ENCODE results near the gene COL23A1.

The COL23A1 gene

GRCh38 chr5:178421699-178422399, 168.3 kb downstream of the COL23A1 start:
- DNase-seq (ENCODE audit: low read depth), result no peak

- DNase-seq (ENCODE audit: low read depth), result no peak
Observed at GRCh38 chr5:178421128-178421527, 169.1 kb downstream of the COL23A1 start.

DNA sequence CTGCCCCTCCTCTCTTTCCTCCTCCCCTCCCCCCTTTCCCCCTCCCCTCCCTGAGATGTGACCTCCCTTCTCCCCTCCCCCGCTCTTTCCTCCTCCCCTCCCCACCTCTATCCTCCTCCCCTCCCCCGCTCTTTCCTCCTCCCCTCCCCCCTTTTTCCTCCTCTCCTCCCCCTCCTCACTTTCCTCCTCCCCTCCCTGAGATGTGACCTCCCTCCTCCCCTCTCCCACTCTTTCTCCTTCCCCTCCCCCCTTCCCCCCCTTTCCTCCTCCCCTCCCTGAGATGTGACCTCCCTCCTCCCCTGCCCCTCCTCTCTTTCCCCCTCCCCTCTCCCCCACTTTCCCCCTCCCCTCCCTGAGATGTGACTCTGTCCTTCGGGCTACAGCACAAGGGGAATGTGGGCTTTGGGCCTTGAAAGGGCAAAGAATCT, 169.8 kb downstream of the COL23A1 start:
- no peak for DNase-seq (ENCODE audit: low read depth)

- DNase-seq (ENCODE audit: low read depth), result no peak
Observed at GRCh38 chr5:178419651-178420050, 170.5 kb downstream of the COL23A1 start.

GRCh38 chr5:178419196-178419595, 171.0 kb downstream of the COL23A1 start:
- no peak for DNase-seq (ENCODE audit: low read depth)

GRCh38 chr5:178418471-178419010, 171.7 kb downstream of the COL23A1 start:
- no peak for DNase-seq (ENCODE audit: low read depth)

GRCh38 chr5:178418031-178418430, 172.2 kb downstream of the COL23A1 start:
- DNase-seq (ENCODE audit: low read depth), result no peak

DNA sequence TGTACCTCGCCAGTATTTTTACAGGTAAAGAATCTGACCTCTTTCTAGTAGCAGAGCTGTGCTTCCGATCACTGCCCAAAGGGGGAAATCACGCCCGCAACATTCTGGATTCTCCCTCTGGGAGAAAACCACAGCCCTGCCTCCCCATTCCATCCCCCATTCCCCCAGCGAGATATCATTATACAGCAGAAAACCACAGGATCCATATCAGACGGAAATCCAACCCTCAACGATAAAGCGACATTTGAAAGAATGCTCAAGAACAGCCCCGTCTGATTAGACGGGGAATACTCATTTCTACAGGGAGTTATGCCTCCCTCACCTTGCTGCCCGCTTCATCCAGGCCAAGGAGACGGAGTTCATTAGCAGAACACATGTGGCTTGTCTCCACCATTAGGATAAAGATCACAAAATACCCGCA, 172.8 kb downstream of the COL23A1 start:
- DNase-seq (ENCODE audit: low read depth), result no peak

- no peak for DNase-seq (ENCODE audit: low read depth)
Observed at GRCh38 chr5:178416919-178417318, 173.3 kb downstream of the COL23A1 start.

GRCh38 chr5:178416206-178416882, 173.8 kb downstream of the COL23A1 start:
- DNase-seq (ENCODE audit: low read depth), result no peak

GRCh38 chr5:178415353-178415752, 174.8 kb downstream of the COL23A1 start:
- DNase-seq (ENCODE audit: low read depth), result no peak

DNA sequence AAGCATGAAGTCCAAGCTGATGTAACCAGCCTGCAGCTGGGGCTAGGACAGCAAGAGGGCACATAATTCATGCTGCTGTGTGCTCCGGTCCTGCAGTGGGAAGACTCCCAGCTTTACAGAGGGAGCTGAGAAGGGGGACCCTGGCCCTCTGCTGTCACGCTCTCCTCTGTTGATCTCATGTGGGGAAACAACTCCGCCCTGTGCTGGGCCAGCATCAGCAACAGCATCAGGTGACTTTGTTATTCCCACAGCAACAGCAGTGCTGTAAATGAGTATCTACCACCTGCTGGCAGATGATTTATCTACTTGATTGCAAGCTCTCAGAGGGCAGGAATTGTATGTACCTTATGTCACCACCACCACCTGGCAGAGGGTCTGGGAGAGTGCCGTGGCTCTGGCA, 176.2 kb downstream of the COL23A1 start:
- DNase-seq (ENCODE audit: low read depth), result no peak

DNA sequence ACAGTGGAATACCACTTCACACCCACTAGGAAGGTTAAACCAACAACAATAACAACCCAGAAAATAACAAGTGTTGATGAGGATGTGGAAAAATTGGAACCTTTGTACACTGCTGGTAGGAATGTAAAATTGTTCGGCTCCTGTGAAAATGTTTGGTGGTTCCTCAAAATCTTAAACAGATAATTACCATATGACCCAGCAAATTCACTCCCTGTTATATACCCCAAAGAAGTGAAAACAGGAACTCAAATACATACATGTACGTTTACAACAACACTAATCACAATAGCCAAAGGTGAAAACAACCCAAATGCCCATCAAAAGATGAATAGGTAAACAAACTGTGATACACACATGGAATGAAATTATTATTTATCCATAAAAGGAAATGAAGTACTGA, 179.1 kb downstream of the COL23A1 start:
- no peak for DNase-seq (ENCODE audit: low read depth)

DNA sequence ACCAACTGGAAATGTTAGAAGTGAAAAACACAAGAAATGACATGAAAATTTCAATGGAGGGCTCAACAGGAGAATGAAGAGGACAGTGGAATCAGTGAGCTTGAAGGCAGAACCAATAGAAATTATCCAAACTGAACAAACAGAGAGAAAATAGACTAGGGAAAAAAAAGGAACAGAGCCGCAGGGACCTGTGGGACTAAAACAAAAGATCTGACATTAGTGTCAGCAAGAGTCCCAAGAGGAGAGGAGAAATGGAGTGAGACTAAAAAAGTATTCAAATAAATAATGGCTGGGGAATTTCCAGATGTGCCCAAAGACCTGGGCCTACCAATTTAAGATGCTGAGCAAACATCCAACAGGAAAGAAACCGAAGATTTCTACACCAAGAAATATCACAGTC, 182.5 kb downstream of the COL23A1 start:
- DNase-seq (ENCODE audit: low read depth), result no peak

GRCh38 chr5:178404987-178405386, 185.2 kb downstream of the COL23A1 start:
- DNase-seq (ENCODE audit: low read depth), result no peak

GRCh38 chr5:178403956-178404600, 186.1 kb downstream of the COL23A1 start:
- DNase-seq (ENCODE audit: low read depth), result no peak

DNA sequence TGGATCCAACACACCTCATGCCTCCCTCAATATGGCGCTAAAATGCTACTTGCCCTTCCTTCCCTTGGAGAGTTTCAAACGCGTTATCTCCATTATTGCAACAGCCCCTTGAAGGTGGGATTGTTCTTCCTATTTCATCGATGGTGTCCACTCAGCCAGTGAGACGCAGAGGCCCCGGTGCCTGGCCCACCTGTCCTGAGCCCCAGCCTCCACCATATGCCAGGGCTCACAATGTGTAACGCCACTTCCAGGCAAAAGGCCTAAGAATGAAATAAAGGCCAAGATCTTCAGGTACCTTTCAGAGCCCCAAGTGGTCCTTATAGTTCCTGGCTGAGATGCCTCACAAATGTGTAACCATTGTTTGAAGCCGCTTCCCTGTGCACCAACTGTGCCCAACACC, 186.8 kb downstream of the COL23A1 start:
- DNase-seq (ENCODE audit: low read depth), result no peak

GRCh38 chr5:178399701-178400095, 190.5 kb downstream of the COL23A1 start:
- DNase-seq (ENCODE audit: low read depth), result no peak

DNA sequence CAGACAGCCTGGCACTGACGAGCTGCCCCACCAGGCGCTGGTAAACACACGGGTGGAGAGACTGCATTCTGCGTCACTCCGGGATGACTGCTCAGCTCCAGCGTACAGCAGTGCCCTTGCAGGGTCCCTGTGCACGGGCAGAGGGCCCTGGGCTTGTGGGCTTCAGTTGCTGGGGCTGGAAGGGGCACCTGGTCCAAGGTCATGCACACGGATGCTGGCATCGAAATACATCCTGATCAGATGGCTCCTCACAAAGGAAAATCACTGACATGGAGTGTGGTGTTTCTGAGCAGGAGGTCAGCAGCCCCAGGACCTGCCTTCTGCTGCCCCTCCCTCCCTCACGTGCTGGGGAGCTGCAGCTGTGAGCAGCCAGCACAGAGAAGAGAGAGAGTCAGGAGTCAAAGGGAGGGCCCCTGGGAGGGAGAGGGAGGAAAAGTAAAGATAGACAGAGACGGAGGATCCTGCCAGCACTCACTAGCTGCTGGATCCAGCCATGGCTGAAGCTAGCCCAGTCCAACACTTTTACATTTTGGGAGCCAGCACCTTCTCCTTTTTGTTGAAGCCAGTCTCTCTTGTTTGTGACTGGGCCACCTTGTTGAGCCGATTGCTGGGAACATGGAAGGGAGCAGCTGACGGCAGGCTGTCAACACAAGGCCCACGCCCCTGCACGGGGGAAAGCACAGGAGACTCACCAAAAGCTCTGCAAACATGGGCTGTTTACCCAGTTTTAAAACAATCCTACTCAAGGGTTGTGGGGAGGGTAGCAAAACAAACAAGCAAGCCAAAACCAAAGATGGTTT, 191.1 kb downstream of the COL23A1 start:
- DNase-seq (ENCODE audit: low read depth), result no peak

DNA sequence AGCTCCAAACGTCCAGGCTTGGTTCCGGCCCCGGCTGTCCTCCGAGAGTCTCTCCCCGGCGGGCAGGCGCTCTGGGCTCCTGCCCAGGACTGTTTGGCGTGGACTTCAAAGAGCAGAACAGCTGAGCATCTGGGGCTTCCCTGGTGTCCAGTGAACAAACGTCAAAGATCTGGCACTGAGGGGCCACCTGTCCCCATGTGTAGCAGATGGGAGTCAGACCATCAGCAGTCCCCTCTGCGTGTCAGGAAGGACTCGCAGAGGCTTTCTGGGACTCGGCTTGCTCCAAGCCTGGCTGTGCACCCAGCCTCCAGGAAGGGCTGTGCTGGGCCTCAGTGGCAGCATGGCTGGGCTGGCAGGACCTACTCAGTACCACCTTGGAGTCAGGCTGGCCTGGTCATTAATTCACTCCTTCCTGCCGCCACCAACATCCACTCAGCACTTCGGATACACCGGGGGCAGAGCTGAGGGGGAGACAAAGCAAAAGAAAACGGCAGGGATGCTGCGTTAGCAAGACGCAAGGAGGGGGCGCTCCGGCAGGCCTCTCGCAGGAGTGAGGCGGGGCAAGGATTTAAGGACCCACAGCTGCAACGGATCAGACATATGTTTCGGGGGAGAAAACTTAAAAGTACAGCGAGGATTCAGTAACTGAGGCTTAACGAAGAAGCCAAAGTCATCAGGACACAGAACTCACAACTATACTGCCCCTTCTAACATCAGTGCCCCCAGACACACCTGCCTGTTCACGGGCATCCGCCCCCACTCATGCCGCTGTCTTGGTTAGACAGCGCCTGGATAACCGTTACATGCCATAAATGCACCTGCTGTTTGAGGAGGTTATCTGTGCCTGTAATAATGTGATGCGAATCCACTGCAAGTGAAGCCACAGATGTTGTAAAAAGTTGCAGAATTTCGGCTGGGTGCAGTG, 193.1 kb downstream of the COL23A1 start:
- DNase-seq (ENCODE audit: low read depth), result no peak

- DNase-seq (ENCODE audit: low read depth), result no peak
Observed at GRCh38 chr5:178394074-178394473, 196.1 kb downstream of the COL23A1 start.
